ENCODE data around the gene TIMMDC1.

TIMMDC1 gene

DNA sequence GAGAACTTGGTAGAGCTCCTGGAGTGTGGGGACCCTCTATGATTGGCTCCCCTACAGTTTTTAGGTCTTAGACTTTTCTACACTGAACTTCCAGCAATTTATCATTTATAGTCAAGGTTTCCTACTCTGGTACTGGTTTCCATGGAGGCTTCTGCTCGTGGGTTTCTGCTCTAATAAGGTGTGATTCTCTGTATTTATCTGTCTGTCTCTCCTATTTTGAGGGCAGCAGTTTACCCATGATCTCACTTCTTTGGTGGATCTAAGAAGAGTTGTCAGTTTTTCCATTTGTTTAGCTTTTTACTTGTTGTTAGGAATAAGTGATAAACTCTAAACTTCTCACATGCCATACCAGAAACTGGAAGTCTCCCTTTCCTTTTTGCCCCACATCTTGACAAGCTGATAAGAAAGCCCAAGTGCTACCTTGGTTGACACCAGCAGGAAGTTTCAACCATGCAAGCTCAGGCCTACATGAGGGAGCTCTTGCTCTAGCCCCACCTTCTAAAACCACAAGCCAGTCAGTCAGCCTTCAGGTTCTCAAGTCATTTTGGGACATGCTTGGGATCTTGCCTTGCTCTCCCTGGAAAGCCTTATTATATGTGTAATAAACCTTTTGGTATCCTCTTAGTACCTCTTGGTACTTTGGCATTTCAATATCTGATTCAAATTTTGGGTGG is 10.0 kb downstream of the TIMMDC1 start:
- TF ChIP-seq, protein P1, sequence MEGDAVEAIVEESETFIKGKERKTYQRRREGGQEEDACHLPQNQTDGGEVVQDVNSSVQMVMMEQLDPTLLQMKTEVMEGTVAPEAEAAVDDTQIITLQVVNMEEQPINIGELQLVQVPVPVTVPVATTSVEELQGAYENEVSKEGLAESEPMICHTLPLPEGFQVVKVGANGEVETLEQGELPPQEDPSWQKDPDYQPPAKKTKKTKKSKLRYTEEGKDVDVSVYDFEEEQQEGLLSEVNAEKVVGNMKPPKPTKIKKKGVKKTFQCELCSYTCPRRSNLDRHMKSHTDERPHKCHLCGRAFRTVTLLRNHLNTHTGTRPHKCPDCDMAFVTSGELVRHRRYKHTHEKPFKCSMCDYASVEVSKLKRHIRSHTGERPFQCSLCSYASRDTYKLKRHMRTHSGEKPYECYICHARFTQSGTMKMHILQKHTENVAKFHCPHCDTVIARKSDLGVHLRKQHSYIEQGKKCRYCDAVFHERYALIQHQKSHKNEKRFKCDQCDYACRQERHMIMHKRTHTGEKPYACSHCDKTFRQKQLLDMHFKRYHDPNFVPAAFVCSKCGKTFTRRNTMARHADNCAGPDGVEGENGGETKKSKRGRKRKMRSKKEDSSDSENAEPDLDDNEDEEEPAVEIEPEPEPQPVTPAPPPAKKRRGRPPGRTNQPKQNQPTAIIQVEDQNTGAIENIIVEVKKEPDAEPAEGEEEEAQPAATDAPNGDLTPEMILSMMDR (IDR thresholded peaks at IDR 0.05; ENCODE audit: borderline replicate concordance, insufficient read depth, low read depth, low read length), result no peak

DNA sequence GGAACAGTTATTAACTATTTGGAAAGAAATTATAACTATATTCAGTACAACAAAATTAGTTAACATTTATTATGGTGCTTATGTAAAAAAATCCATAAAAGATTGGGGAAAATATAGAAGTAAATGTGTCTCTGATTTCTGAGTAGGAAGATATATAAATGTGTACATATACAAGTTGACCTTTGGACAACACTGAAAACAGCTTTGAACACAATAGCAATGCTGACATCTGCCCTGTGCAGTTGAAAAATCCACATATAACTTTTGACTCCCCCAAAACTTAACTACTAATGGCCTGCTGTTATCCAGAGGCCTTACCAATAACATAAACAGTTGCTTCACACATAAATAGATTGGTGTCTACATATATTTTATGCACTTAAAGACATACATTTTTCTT is 12.3 kb downstream of the TIMMDC1 start:
- H3K4me3 ChIP-seq (ENCODE audit: low read depth, low read length), result no peak overlapping the region
- TF ChIP-seq, protein P1 (IDR thresholded peaks at IDR 0.05; ENCODE audit: borderline replicate concordance, insufficient read depth, low read depth, low read length), result no peak

More for the DNA sequence above, 10.0 kb downstream of the TIMMDC1 start:
- H3K4me3 ChIP-seq (ENCODE audit: low read depth, low read length), result no peak overlapping the region

DNA sequence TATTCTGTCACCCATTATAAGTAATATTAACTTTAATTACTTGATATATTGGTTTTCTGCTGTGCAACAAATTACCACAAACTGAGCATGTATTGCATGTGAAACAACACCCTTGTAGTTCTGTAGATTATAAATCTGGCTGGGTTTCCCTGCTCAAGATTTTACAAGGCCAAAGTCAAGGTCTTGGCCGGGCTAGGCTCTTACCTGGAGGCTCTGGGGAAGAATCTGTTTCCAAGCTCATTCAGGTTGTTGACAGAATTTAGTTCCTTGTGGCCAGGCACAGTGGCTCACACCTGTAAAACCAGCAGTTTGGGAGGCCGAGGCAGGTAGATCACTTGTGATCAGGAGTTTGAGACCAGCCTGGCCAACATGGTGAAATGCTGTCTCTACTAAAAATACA is 16.3 kb downstream of the TIMMDC1 start:
- H3K4me3 ChIP-seq (ENCODE audit: low read depth, low read length), result no peak overlapping the region
- TF ChIP-seq, protein P1 (IDR thresholded peaks at IDR 0.05; ENCODE audit: borderline replicate concordance, insufficient read depth, low read depth, low read length), result no peak

DNA sequence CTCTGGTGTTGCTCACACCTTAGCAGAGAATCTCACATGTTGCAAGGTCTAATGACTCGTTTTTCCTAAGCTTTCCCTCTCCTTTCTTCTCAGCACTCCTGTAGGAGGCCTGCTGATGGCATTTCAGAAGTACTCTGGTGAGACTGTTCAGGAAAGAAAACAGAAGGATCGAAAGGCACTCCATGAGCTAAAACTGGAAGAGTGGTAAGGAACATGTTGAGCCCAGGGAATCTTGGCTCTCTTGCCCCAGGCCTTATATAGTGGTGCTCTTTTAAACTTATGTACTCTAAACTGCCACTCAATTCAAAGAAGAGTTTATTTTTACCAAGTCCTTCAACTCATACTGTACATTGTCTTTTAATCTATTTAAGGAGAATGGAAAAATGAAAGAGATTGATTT is 18.8 kb downstream of the TIMMDC1 start:
- H3K4me3 ChIP-seq (ENCODE audit: low read depth, low read length), result no peak overlapping the region
- TF ChIP-seq, protein P1 (IDR thresholded peaks at IDR 0.05; ENCODE audit: borderline replicate concordance, insufficient read depth, low read depth, low read length), result no peak

DNA sequence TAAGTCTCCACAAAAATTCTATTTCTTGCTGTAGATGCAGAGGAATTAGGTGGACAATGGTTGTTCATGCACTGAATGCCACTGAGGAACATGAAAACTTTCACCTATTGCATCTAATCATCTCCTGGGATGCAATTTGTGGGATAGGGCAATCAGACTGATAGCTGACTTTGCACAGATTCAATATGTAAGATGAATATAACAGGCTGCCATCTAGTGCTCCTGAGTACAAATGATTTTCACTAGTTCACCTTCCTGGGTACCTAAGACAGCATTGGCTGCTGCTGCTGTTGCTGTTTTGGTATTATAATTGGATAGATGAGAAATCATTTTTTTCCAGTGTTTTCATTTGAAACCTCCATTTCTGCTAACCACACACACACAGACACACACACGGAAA is 19.7 kb downstream of the TIMMDC1 start:
- no peak overlapping the region for H3K4me3 ChIP-seq (ENCODE audit: low read depth, low read length)
- TF ChIP-seq, protein P1 (IDR thresholded peaks at IDR 0.05; ENCODE audit: borderline replicate concordance, insufficient read depth, low read depth, low read length), result no peak

DNA sequence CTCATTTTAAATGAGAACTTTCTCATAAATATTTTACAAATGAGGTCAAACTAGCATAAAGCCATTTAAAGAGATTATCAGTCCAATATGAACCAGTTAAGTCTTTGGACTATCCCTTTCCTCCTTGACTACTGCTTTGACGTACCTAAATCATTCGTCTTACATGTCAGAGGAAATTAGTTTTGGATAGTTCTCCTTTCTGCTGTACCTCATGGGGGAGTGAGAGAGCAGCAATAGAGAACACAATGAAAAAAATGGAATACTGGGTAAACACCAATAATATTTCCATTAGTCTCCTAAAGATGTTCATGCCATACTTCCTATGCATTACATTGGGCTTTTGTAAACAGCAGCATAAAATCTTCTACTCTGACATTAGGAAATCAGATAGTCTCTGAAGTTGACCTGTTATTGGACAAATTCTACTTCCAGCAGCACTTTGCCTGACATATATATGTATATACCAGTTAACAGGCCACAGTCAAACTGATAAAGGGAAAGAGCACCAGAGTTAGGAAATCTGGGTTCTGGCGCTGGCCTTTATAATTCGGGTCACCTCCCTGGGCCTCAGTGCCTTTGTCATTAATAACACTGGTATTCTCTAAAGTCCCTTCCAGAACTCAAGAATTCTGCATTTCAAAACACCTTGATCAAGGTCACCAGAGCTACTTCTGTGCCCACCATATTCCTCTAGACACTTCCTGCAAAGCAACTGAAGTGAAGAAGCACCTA is 26.8 kb downstream of the TIMMDC1 start:
- TF ChIP-seq, protein P1 (IDR thresholded peaks at IDR 0.05; ENCODE audit: borderline replicate concordance, insufficient read depth, low read depth, low read length), result no peak
- no peak overlapping the region for H3K4me3 ChIP-seq (ENCODE audit: low read depth, low read length)

DNA sequence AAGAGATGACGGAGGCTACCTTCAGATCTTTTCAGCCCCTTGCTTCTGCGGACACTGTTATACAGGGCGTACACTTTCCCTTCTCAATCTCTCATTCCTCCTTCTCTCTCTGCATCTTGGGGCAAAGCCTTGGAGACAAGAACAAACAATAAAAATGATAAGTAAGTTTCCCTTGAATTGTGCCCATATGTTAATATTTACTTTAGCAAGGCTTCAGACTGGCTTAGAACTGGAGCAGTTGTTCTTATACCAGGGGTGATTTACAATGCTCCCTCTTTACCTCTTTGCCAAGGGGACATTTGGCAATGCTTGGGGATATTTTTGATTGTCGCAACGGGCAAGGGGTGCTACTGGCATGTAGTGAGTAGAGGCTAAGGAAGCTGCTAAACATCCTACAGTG is 29.4 kb downstream of the TIMMDC1 start:
- no peak overlapping the region for H3K4me3 ChIP-seq (ENCODE audit: low read depth, low read length)
- TF ChIP-seq, protein P1 (IDR thresholded peaks at IDR 0.05; ENCODE audit: borderline replicate concordance, insufficient read depth, low read depth, low read length), result no peak
